Parathyroid adenoma (tissue), 2 donors: ENCODE measurements around the gene PRDM4.
"Not testable (repeated sequence)": the region's sequence is repeated elsewhere in the genome, so short reads cannot be mapped to it uniquely, and the experiment has no call there.

Experiments
- H2AFZ ChIP-seq: fragments of 300-600 bp; sonication (generic); one replicate; pipeline ENCODE4 v1.7.0; 2017; ENCODE audit warnings: antibody characterized with exemption, mild to moderate bottlenecking
- H3K27ac ChIP-seq: fragments of 300-600 bp; sonication (generic); one replicate; pipeline ENCODE4 v1.7.0; 2017
- H3K27me3 ChIP-seq: fragments of 300-600 bp; sonication (generic); one replicate; pipeline ENCODE4 v1.7.0; 2017; ENCODE audit warnings: low read length; ENCODE audit not compliant: control insufficient read depth, insufficient read depth
- H3K36me3 ChIP-seq: fragments of 300-600 bp; sonication (generic); one replicate; pipeline ENCODE4 v1.7.0; 2017; ENCODE audit warnings: low read length; ENCODE audit not compliant: control insufficient read depth, insufficient read depth
- H3K4me1 ChIP-seq: fragments of 300-600 bp; sonication (generic); one replicate; pipeline ENCODE4 v1.7.0; 2017; ENCODE audit warnings: control low read depth
- H3K4me2 ChIP-seq: fragments of 300-600 bp; sonication (generic); one replicate; pipeline ENCODE4 v1.7.0; 2017; ENCODE audit warnings: low read length
- H3K4me3 ChIP-seq: fragments of 300-600 bp; sonication (generic); one replicate; pipeline ENCODE4 v1.7.0; 2017; ENCODE audit warnings: low read depth, low read length
- H3K79me2 ChIP-seq: fragments of 300-600 bp; sonication (generic); one replicate; pipeline ENCODE4 v1.7.0; 2017; ENCODE audit warnings: control low read depth
- H3K9ac ChIP-seq: fragments of 300-600 bp; sonication (generic); one replicate; pipeline ENCODE4 v1.7.0; 2017; ENCODE audit warnings: mild to moderate bottlenecking
- H3K9me3 ChIP-seq: fragments of 300-600 bp; sonication (generic); one replicate; pipeline ENCODE4 v1.7.0; 2017; ENCODE audit warnings: low read length; ENCODE audit not compliant: control insufficient read depth
- CTCF ChIP-seq: fragments of 300-600 bp; sonication (generic); IDR thresholded peaks from one replicate; pipeline ENCODE4 v1.7.0; 2017; ENCODE audit warnings: antibody characterized with exemption, mild to moderate bottlenecking
- donor health status: primary hyperparathyroidism.

The PRDM4 gene

GRCh38 chr12:107732365-107732764 is 28.6 kb downstream of the PRDM4 start:
- no peak for TF ChIP-seq CTCF
- no peaks in the 10 kb centered on the region for H3K36me3 ChIP-seq
- H3K9ac ChIP-seq: no peak overlapping the region

GRCh38 chr12:107731366-107731765 is 29.6 kb downstream of the PRDM4 start:
- no peaks in the 10 kb centered on the region for H3K9me3 ChIP-seq
- peaks cover 27% of the 10 kb centered on the region for H3K4me1 ChIP-seq
- H3K27ac ChIP-seq: peak overlapping the region; percentile 83
- no peaks in the 10 kb centered on the region for H3K36me3 ChIP-seq
- no peaks in the 10 kb centered on the region for H3K79me2 ChIP-seq
- H3K27me3 ChIP-seq: no peaks in the 10 kb centered on the region
- H3K4me3 ChIP-seq: peak overlapping the region; percentile 38
- H2AFZ ChIP-seq: no peak overlapping the region
- H3K9ac ChIP-seq: no peak overlapping the region
- no peak for TF ChIP-seq CTCF
- H3K4me2 ChIP-seq: peak overlapping the region; percentile 50

More at GRCh38 chr12:107732365-107732764, 28.6 kb downstream of the PRDM4 start:
- Histone ChIP-seq H3K4me1 (peaks cover 27% of the 10 kb centered on the region), H3K27ac (peak overlapping the region; percentile 83), H3K79me2 (no peaks in the 10 kb centered on the region), H3K9me3 (no peaks in the 10 kb centered on the region), H3K27me3 (no peaks in the 10 kb centered on the region), H2AFZ (no peak overlapping the region), H3K4me3 (peak overlapping the region; percentile 38), H3K4me2 (peak overlapping the region; percentile 50)

GRCh38 chr12:107730618-107731341 is 30.2 kb downstream of the PRDM4 start:
- TF ChIP-seq CTCF: no peak
- H3K4me3 ChIP-seq: peak overlapping the region; percentile 38
- no peaks in the 10 kb centered on the region for H3K9me3 ChIP-seq
- H3K9ac ChIP-seq: no peak overlapping the region
- H3K79me2 ChIP-seq: no peaks in the 10 kb centered on the region
- H3K36me3 ChIP-seq: no peaks in the 10 kb centered on the region
- peak overlapping the region; percentile 83 for H3K27ac ChIP-seq
- H3K4me2 ChIP-seq: peak overlapping the region; percentile 7
- H3K4me1 ChIP-seq: peaks cover 27% of the 10 kb centered on the region
- H2AFZ ChIP-seq: no peak overlapping the region
- no peaks in the 10 kb centered on the region for H3K27me3 ChIP-seq

- H3K4me2 ChIP-seq, H3K27ac ChIP-seq, H3K9ac ChIP-seq, H3K27me3 ChIP-seq, H3K9me3 ChIP-seq, H3K36me3 ChIP-seq, H2AFZ ChIP-seq, H3K79me2 ChIP-seq, H3K4me3 ChIP-seq: not testable (repeated sequence)
- peaks cover 26% of the 10 kb centered on the region for H3K4me1 ChIP-seq
Measured at GRCh38 chr12:107727742-107728141, 33.2 kb downstream of the PRDM4 start.

GRCh38 chr12:107727327-107727726 is 33.6 kb downstream of the PRDM4 start:
- H3K9me3 ChIP-seq, H3K36me3 ChIP-seq, H3K27ac ChIP-seq, H3K27me3 ChIP-seq, H2AFZ ChIP-seq, H3K4me3 ChIP-seq, H3K4me2 ChIP-seq, H3K9ac ChIP-seq, H3K79me2 ChIP-seq: not testable (repeated sequence)
- peaks cover 22% of the 10 kb centered on the region for H3K4me1 ChIP-seq

- Histone ChIP-seq H3K9ac (no peak overlapping the region), H2AFZ (no peak overlapping the region), H3K4me3 (no peak overlapping the region), H3K4me2 (no peak overlapping the region), H3K27ac (no peak overlapping the region), H3K79me2 (no peaks in the 10 kb centered on the region), H3K27me3 (no peaks in the 10 kb centered on the region), H3K9me3 (no peaks in the 10 kb centered on the region), H3K36me3 (no peaks in the 10 kb centered on the region), H3K4me1 (peaks cover 3% of the 10 kb centered on the region)
- no peak for TF ChIP-seq CTCF
Measured at GRCh38 chr12:107718606-107719005, 42.3 kb downstream of the PRDM4 start.
